Keratinocyte (primary cell): ENCODE results near the gene FAM186B. TPM values are rescaled to one million over a fixed set of nuclear protein-coding genes. Genes with fewer than 3 reads are reported as not detected.

Experiments used
- DNase-seq: peaks from one replicate; pipeline ENCODE4 v3.0.0-alpha.2; 2011; ENCODE audit warnings: low read depth, missing footprints, low spot score
- FAIRE-seq: peaks from 2 replicates; lab custom pipeline; 2011; peaks lifted over from hg19 to GRCh38; lab: Jason Lieb, UNC
- H2AFZ ChIP-seq: 2 replicates; pipeline ENCODE4 v1.6.0; 2012; ENCODE audit warnings: low read length, control low read depth, inconsistent platforms; ENCODE audit not compliant: control insufficient read depth
- H3K27ac ChIP-seq: 2 replicates; pipeline ENCODE4 v1.5.1; 2011; ENCODE audit warnings: low read length; ENCODE audit not compliant: control insufficient read depth, insufficient read depth
- H3K27me3 ChIP-seq: 3 replicates; pipeline ENCODE4 v1.6.0; 2011; ENCODE audit warnings: low read length; ENCODE audit not compliant: control insufficient read depth, insufficient read depth; ENCODE audit errors: extremely low read depth
- H3K36me3 ChIP-seq, 2 experiments: 2 replicates in 1 of 2; 3 replicates in 1 of 2; pipeline ENCODE4 v1.5.1; 2011; ENCODE audit warnings: low read length in 2 of 2, mild to moderate bottlenecking in 1 of 2; ENCODE audit not compliant: control insufficient read depth in 2 of 2, insufficient read depth in 2 of 2; ENCODE audit errors: extremely low read depth in 1 of 2
- H3K4me1 ChIP-seq: 3 replicates; pipeline ENCODE4 v1.5.1; 2011; ENCODE audit warnings: low read length; ENCODE audit not compliant: control insufficient read depth, insufficient read depth; ENCODE audit errors: extremely low read depth
- H3K4me2 ChIP-seq: 3 replicates; pipeline ENCODE4 v1.6.0; 2011; ENCODE audit warnings: low read depth, low read length; ENCODE audit not compliant: control insufficient read depth, insufficient read depth; ENCODE audit errors: extremely low read depth
- H3K4me3 ChIP-seq, 3 experiments: fragments of 200-600 bp in 1 of 3; sonication (generic) in 1 of 3; 2 replicates in 2 of 3; 3 replicates in 1 of 3; pipeline ENCODE4 v1.5.1; 2011 to 2016; ENCODE audit warnings: low read length in 3 of 3, mild to moderate bottlenecking in 3 of 3, control low read depth in 2 of 3, inconsistent platforms in 1 of 3, low read depth in 1 of 3, mixed read lengths in 1 of 3, mixed run types in 1 of 3, moderate library complexity in 1 of 3; ENCODE audit not compliant: control insufficient read depth in 2 of 3, insufficient read depth in 2 of 3; ENCODE audit errors: extremely low read depth in 1 of 3
- H3K79me2 ChIP-seq: 2 replicates; pipeline ENCODE4 v1.6.0; 2012; ENCODE audit warnings: low read length; ENCODE audit not compliant: control insufficient read depth, insufficient read depth
- H3K9ac ChIP-seq: 3 replicates; pipeline ENCODE4 v1.6.0; 2011; ENCODE audit warnings: low read length; ENCODE audit not compliant: control insufficient read depth, insufficient read depth; ENCODE audit errors: extremely low read depth
- H3K9me1 ChIP-seq: 3 replicates; pipeline ENCODE4 v1.6.0; 2011; ENCODE audit warnings: low read length; ENCODE audit not compliant: control insufficient read depth, insufficient read depth; ENCODE audit errors: extremely low read depth
- H3K9me3 ChIP-seq: 2 replicates; pipeline ENCODE4 v1.5.1; 2012; ENCODE audit warnings: low read depth, low read length; ENCODE audit not compliant: control insufficient read depth
- H4K20me1 ChIP-seq: 3 replicates; pipeline ENCODE4 v1.6.0; 2011; ENCODE audit warnings: low read length; ENCODE audit not compliant: control insufficient read depth, insufficient read depth; ENCODE audit errors: extremely low read depth
- CTCF ChIP-seq, 3 experiments: IDR thresholded peaks in 1 of 3; conservative IDR thresholded peaks in 1 of 3; optimal IDR thresholded peaks in 1 of 3; 2 replicates in 2 of 3; 3 replicates in 1 of 3; pipeline versions ENCODE3 to v1.5.1; 2011; ENCODE audit warnings: low read length in 3 of 3, mild to moderate bottlenecking in 3 of 3, moderate library complexity in 2 of 3, control low read depth in 1 of 3, inconsistent platforms in 1 of 3; ENCODE audit not compliant: insufficient read depth in 2 of 3; ENCODE audit errors: extremely low read depth in 1 of 3
- EZH2 ChIP-seq: IDR thresholded peaks from one replicate; pipeline ENCODE4 v1.6.1; 2012; ENCODE audit warnings: inconsistent platforms, mild to moderate bottlenecking, low read length, moderate library complexity
- dilution Hi-C: fragments of 300-500 bp; cut with MboI; formaldehyde crosslinking; loops from one replicate; pipeline ENCODE4 v1.7.0; 2020; ENCODE audit warnings: low sequenced_read_pairs; ENCODE audit not compliant: extremely low pct_ligation_motif_present
- polyA plus RNA-seq, 5 experiments: library from polyadenylated mRNA; depleted of rRNA in 3 of 5; stranded (reverse) in 3 of 5; stranded (forward) in 1 of 5; unstranded in 1 of 5; fragments of >200 nt; gene quantifications; 1 replicate in 1 of 5; 2 replicates in 3 of 5; 3 replicates in 1 of 5; pipeline versions ENCODE4 v1.2.1 to v1.2.3, GENCODE V29; 2011 to 2012; ENCODE audit warnings: missing spikeins in 2 of 5, low read depth in 1 of 5, low replicate concordance in 1 of 5

The FAM186B gene
- polyA plus RNA-seq, 1 donor (not counting 4 experiments of a cell fraction or from before 2014, with no cell fraction given): 0.13 TPM

- peaks cover 22 to 40% of the 10 kb centered on the region in 2 experiments for H3K36me3 ChIP-seq
- H3K4me1 ChIP-seq: peaks cover 15% of the 10 kb centered on the region
- dilution Hi-C loops: no loop called here
- no peaks in the 10 kb centered on the region for H3K9me1 ChIP-seq
- H3K4me3 ChIP-seq: no peak overlapping the region
- no peaks in the 10 kb centered on the region for H3K9me3 ChIP-seq
- H3K27me3 ChIP-seq: no peaks in the 10 kb centered on the region
- H3K27ac ChIP-seq: peak overlapping the region; percentile 2
- H2AFZ ChIP-seq: no peak overlapping the region
- H3K79me2 ChIP-seq: no peaks in the 10 kb centered on the region
- no peak overlapping the region for H3K9ac ChIP-seq
- TF ChIP-seq CTCF (optimal IDR thresholded peaks at IDR 0.05 in 1 of 3, IDR thresholded peaks at IDR 0.05 in 1 of 3, conservative IDR thresholded peaks at IDR 0.05 in 1 of 3; ENCODE audit: extremely low read depth in 1 of 3, insufficient read depth in 2 of 3, low read length in 3 of 3) (peak; percentile 80 to 95 (median 87)), EZH2 (no peak)
- no peak for FAIRE-seq
- DNase-seq: no peak
- no peak overlapping the region for H3K4me2 ChIP-seq
- no peaks in the 10 kb centered on the region for H4K20me1 ChIP-seq
Measured at GRCh38 chr12:49644620-49644994, 39.2 kb upstream of the FAM186B start.

- TF ChIP-seq CTCF (optimal IDR thresholded peaks at IDR 0.05 in 1 of 3, IDR thresholded peaks at IDR 0.05 in 1 of 3, conservative IDR thresholded peaks at IDR 0.05 in 1 of 3; ENCODE audit: extremely low read depth in 1 of 3, insufficient read depth in 2 of 3, low read length in 3 of 3) (no peak), EZH2 (no peak)
- peak overlapping the region; percentile 28 for H3K4me2 ChIP-seq
- no peak overlapping the region for H3K9ac ChIP-seq
- H2AFZ ChIP-seq: no peak overlapping the region
- no peaks in the 10 kb centered on the region for H3K27me3 ChIP-seq
- dilution Hi-C loops: no loop called here
- DNase-seq: no peak
- no peaks in the 10 kb centered on the region for H3K79me2 ChIP-seq
- H3K36me3 ChIP-seq: peaks cover 23 to 40% of the 10 kb centered on the region in 2 experiments
- no peaks in the 10 kb centered on the region for H3K9me1 ChIP-seq
- H3K4me1 ChIP-seq: peaks cover 15% of the 10 kb centered on the region
- FAIRE-seq: peak; percentile 46
- H3K4me3 ChIP-seq: no peak overlapping the region
- H3K27ac ChIP-seq: peak overlapping the region; percentile 2
- H3K9me3 ChIP-seq: no peaks in the 10 kb centered on the region
- H4K20me1 ChIP-seq: no peaks in the 10 kb centered on the region
Measured at GRCh38 chr12:49643961-49644619, 38.7 kb upstream of the FAM186B start.
